ENCODE results near the gene DPH2. TPM values are rescaled to one million over a fixed set of nuclear protein-coding genes. Genes with fewer than 3 reads are reported as not detected.

DPH2 gene
- total RNA-seq, 1 experiment from 2014 or later: 54.5 TPM

DNA sequence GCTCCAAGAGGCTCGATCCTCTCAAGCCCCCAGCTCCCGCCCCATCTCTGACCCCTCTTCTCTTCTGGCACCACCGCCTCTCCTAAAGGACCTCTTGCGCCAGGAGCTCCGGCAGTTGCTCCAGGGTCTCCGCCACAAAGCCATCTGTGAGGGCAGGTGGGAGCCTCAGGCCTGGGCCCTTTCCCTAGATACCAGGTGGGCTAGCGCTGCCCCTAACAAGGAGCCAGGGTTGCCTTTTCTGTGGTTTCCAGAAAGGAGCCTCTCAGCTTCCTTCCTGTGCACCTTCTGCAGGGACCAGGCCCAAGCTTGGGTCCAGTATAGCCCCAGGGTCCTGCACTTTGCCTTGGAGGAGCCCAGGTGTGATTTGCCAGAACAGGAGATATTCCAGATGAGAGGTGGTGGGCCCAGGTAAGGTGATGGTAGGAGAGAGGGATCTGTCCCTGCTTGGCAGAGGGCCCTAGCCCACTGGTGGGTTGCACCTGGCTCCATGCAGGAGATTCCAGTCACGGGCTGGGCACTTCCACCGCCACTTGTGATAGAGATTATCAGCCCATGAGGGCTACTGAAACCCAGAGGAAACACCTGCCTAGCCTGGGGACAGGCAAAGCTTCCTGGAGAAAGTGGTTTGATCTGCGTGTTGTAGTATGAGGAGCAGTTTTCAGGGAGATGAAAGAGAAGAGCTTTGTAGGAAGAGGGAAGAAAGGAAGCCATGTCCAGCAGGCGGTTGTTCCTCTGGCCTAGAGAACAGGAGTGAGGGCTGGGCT is 22.6 kb downstream of the DPH2 start:
- no peak for DNase-seq (ENCODE audit: low read depth)
- in situ Hi-C loops (cut with HindIII; ENCODE audit: low pct_unique_long_range_greater_than_20kb, low sequenced_read_pairs): no loop called here

DNA sequence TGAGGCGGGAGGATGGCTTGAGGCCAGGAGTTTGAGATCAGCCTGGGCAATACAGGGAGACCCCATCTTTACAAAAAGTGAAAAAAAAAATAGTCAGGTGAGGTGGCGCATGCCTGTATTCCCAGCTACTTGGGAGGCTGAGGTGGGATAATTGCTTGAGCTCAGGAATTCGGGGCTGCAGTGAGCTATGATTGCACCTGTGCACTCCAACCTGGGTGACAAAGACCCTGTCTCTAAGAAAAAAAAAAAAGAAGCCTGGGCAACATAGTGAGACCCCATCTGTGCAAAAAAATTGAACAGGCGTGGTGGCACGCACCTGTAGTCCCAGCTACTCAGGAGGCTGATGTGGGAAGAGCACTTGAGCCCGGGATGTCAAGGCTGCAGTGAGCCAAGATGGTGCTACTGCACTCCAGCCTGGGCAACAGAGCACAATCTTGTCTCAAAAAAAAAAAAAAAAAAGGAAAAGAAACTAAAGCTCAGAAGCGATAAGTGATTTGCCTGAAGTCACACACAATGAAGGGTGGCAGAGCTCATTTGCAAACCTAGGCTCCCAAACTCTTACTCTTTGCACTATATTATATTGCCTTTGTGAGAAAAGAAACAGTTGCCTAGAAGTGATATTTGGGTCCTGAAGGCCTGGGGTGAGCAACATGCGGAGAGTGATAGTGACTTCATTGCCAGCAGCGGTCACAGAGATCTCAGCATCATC is 23.6 kb downstream of the DPH2 start:
- no peak for DNase-seq (ENCODE audit: low read depth)
- in situ Hi-C loops (cut with HindIII; ENCODE audit: low pct_unique_long_range_greater_than_20kb, low sequenced_read_pairs): no loop called here

DNA sequence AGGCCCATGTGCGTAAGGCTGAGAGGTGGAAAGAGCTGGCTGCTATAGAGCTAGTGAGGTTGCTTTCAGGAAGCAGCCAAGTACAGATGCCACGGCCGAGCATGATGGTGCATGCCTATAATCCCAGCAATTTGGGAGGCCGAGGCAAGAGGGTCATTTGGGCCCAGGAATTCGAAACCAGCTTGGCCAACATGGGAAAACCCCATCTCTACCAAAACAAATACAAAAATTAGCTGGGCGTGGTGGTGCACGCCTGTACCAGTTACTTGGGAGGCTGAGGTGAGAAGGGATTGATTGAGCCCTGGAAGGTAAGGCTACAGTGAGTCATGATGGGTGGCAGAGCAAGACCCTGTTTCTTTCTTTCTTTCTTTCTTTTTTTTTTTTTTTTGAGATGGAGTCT is 24.3 kb downstream of the DPH2 start:
- in situ Hi-C loops (cut with HindIII; ENCODE audit: low pct_unique_long_range_greater_than_20kb, low sequenced_read_pairs): no loop called here
- DNase-seq (ENCODE audit: low read depth): no peak

DNA sequence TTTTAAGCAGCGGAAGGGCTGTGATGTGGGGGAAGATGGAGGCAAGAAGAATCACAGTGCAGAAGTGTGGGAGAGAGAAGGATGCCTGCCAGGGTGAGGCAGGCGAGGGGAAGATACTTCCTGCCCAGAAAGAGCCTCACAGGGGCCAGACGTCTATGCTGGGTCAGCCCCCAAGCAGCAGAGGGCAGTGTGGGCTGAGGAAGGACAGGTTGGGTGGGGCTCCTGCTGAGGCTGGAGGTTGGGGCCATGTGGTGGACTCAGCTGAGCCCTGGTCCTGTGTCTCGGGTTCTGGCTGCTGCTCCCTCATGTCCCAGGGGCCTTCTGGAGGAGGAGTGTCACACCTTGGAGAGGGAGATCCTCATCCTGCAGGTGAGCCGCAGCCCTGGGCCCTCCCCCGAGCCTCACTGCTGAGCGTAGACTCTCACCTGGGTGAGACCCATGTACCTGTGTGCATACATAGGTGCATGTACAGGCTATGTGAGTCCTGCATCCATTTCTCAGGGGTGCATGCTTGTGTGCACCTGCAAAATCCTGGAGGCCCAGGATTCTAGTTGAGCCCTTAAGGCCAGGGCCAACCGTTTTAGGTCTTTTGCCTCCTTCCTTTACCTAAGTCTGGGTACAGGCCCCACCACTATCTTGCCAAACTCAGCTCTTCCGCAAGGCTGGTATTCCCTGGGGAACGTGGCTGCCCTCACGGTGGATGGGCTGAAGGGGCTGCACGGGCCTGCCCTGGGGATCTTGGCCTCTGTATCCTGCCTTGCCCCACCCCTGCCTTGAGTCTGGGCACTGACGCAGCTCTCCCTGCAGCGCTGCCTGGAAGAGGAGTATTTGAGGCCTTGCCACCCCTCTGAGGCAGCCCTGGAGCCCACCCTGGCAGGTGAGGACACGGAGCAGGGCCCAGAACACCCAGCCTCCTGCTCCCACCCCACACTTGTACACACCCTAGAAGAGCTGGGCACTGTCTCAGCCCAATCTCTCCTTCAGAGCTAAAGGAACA is 25.3 kb downstream of the DPH2 start:
- no peak for DNase-seq (ENCODE audit: low read depth)
- in situ Hi-C loops (cut with HindIII; ENCODE audit: low pct_unique_long_range_greater_than_20kb, low sequenced_read_pairs): no loop called here

DNA sequence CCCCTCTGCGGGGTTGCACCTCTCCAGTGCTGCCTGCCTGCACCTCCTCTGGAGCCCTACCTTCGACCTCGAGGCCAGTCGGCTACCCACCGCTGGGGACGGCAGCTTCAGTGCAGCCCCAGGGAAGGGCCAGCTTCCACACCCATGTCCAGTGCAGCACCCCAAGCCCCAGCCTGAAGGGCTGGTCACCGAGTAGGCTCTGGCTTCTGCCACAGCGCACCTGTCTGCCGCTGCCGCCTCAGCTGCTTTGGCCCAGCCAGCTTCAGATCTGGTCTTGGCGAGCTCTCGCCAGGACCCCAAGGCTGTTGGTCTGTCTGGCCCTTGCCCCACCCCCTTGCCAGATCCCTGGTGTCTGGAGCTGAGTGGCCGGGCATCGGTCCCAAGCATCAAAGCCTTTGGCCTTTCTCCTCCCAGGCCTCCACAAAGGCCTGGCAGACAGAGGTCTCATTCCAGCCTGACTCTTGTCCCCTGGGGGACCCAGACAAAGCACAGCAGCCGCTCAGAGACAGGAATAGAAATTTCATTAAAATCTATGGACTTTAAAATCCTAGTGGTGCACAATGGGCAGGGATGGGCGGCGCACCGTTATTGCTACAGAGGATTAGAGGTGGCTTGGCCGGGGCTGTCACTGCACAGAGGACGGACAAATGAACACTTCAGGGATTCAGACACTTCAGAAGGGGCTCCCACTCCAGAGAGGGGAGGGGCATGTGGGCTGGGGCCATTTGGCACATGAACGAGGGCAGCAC is 26.3 kb downstream of the DPH2 start:
- no peak for DNase-seq (ENCODE audit: low read depth)
- in situ Hi-C loops (cut with HindIII; ENCODE audit: low pct_unique_long_range_greater_than_20kb, low sequenced_read_pairs): no loop called here

DNA sequence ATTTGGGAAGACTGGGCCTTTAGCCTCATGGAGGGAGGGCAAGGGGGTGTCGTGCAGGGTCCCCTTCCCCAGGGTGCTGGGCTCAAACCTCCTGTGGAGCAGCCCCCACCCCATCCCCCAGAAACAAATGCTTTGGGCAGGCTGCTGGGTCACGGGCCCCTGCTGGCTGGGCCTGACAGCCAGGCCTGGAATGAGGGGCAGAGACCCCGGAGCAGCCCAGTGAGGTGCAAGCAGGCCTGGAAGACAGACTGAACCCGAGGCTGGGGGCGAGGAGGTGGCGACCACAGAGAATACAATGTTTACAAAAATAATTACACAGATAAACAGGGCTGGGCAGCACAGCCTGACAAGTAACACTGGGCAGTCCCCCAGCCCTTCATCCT is 26.9 kb downstream of the DPH2 start:
- DNase-seq (ENCODE audit: low read depth): no peak
- in situ Hi-C loops (cut with HindIII; ENCODE audit: low pct_unique_long_range_greater_than_20kb, low sequenced_read_pairs): no loop called here

DNA sequence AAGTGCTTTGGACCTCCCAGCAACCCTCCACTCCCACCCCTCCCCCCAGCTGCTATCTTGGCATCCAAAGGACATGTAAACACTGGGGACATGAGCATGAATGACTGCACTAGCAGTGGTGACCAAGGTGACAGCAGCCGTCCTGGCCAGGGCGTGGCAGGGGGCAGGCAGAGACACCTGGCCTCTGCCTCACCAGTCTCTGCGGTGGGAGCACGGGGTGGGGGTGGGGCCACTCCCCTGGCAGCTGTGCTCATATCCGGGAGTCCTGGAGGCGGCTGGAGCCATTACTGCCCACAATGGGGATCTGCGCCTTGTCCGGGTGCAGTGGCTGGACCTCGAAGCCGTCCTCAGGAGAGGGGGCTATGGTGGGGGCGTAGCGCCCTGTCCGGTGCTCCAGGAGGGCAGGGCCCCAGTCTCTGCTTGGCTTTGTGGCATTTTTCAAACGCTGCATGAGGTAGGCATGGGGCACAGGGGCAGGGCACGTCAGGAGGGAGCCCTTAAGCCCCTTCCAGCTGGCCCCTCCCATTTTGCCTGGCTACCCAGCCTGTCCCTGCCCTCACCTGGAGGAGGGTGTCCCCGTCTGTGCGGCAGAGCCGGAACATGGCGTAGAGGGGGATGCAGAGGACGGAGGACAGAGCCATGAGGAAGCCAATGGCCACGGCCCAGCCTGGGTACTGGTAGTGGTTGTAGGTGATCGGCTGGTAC is 27.6 kb downstream of the DPH2 start:
- DNase-seq (ENCODE audit: low read depth): no peak
- in situ Hi-C loops (cut with HindIII; ENCODE audit: low pct_unique_long_range_greater_than_20kb, low sequenced_read_pairs): no loop called here

DNA sequence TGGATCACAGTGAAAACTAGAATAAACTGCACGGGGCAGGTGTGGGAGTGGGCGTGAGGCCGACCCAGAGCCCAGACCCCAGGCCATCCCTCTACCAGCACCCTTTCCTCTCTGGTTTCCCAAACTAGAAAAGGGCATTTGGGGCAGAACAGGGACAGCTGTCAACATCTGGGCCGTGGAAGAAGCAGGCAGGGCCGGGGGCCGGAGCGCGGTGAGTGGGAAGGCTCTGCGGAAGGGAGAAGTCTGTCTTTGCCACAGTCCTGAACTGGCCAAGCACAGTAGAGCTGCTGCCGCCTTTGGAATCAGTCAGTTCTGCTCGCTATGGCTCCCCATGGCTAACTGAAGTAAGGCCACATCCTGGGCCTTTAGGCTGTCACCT is 28.2 kb downstream of the DPH2 start:
- in situ Hi-C loops (cut with HindIII; ENCODE audit: low pct_unique_long_range_greater_than_20kb, low sequenced_read_pairs): no loop called here
- DNase-seq (ENCODE audit: low read depth): no peak

DNA sequence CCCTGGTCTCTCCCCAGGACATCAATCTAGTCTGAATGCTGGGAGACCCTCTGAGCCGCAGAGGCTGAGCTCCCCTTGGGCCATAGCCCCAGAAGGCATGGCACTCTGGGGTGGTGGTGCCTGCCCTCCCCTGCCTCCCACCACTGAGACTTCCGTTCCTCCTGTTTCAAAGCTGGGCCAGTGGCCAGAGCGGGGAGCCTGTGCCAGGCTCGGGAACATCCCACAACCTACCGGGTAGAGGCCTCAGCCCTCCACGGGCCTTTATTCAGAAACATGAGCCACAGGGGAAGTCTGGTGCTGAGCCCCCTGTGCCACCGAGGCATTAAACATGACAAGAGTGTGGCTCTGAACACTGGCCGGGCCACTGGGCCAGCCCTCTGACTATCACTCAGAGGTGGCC is 29.6 kb downstream of the DPH2 start:
- in situ Hi-C loops (cut with HindIII; ENCODE audit: low pct_unique_long_range_greater_than_20kb, low sequenced_read_pairs): no loop called here
- no peak for DNase-seq (ENCODE audit: low read depth)

DNA sequence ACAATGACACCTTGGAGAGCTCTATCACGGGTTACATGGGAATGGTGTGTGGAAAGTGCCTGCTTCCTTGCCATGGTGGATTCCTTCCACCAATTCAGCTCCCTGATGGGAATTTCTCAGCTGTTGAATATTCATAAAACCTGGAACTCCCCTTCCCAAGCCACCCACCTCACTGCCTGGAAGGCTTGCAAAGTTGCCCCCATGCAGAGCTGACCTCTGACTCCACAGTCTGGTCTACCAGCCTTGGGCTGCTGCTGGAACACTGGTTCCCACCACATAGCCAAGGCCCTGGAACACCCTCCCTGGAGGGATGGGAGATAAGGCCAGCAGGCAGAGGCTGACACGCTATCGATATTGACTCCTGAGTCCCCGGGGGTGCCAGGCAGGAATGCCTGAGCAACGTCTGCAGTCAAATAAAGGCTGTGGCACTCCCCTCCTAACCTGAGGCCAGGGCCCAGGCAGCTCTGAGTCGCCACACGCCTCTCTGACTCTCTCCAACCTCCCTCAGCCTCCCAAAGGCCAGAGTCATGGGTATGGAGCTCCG is 30.4 kb downstream of the DPH2 start:
- DNase-seq (ENCODE audit: low read depth): no peak
- in situ Hi-C loops (cut with HindIII; ENCODE audit: low pct_unique_long_range_greater_than_20kb, low sequenced_read_pairs): no loop called here

DNA sequence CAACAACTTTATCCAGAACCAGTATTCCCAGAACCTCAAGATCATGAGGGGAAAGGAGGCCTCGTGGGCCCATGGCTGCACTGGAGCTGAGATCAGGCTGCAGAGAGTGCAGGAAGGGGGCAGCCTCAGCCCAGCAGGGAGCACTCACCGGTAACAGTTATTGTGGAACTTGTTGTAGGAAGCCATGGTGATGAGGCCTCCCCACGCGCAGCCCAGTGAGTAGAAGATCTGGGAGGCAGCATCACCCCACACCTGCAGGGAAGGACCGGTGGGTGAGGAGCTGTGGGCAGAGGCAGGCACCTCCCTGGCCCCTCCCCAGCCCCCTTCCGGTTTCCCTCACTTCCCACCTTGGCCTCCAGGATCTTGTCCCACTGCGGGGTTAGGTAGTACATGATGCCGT is 32.4 kb downstream of the DPH2 start:
- no peak for DNase-seq (ENCODE audit: low read depth)
- in situ Hi-C loops (cut with HindIII; ENCODE audit: low pct_unique_long_range_greater_than_20kb, low sequenced_read_pairs): no loop called here

DNA sequence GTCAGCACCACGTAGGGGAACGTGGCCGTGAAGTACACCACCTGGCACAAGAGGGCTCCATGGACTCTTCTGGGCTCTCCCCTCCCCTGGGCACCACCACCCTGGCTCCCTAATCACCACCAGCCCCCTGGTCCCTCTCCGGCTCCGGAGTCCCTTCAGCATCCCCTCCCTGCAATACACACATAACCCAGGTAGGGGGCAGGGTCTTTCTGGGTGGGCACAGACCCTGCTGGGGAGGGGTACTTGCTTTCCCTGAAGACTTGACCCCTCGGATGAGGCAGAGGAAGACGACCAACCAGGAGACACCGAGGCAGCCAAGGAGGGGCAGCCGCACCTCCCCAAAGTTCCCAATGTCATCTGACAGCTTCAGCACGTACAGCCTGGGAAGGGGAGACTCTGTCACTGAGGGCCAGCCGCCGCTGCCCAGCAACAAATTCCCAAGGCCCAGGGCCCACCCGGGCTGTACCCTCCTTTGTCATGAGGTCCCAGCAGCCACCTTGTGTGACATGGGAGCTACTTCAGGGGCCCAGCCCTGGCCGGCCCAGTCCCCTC is 32.9 kb downstream of the DPH2 start:
- no peak for DNase-seq (ENCODE audit: low read depth)
- in situ Hi-C loops (cut with HindIII; ENCODE audit: low pct_unique_long_range_greater_than_20kb, low sequenced_read_pairs): no loop called here

DNA sequence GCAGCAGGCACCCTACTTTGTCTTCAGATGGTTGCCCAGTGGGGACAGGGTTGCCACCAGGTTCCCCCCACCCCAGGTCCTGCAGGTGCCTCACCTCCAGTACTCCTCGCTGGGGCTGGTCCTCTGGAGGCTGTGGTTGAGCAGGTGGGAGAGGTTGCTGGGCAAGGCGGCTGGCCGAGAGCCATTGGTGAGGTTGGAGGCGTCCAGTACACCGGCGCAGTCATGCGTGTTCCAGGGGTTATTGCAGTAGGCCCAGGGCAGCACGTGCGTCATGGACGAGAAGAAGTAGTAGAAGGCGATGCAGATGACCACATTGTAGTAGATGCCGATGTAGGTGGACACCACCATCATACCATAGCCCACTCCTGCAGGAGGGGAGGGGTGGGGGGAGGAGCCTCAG is 38.4 kb downstream of the DPH2 start:
- in situ Hi-C loops (cut with HindIII; ENCODE audit: low pct_unique_long_range_greater_than_20kb, low sequenced_read_pairs): no loop called here
- DNase-seq (ENCODE audit: low read depth): no peak

DNA sequence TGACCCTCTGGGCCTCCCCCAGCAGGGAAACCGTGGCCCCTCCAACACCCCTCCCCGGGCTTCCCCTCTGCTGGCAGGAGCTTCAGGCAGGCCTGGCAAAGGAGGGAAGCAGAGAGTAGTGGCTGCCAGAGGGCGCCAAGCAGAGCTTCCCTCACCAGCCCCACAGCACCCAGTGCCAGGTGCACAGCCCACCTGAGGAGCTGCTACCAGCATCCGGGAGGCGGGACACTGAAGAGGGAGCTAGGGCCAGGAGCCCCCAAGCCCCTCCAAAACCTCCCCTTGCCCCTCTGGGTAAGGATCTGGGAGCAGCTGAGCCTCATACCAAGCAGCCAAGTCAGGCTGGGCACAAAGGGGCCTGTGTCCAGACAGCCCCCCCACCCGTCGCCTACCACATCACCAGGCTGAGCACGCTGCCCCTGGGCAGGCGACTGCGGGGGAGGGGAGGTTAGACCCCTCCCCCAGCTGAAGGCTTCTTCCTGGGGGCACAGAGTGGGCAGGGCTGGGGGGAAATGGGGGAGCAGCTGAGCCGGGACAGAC is 41.2 kb downstream of the DPH2 start:
- in situ Hi-C loops (cut with HindIII; ENCODE audit: low pct_unique_long_range_greater_than_20kb, low sequenced_read_pairs): no loop called here
- DNase-seq (ENCODE audit: low read depth): no peak

DNA sequence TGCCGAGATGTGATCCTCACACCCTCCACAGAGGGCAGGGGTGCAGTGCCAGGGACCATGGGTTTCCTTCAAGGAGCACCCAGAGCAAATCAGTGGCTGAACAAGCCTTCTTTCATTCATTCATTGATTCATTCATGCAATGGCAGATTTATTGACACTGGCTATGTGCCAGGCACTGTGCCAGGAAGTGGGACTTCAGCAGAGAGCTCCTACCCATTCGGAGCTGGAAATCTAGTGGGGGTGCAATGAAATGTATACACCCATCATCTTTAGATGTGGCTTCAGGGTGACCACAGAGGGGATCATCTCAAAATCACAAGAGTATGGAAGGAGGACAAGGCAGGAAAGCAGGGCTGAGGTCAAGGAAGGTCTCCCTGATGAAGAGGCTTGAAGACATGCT is 42.6 kb downstream of the DPH2 start:
- in situ Hi-C loops (cut with HindIII; ENCODE audit: low pct_unique_long_range_greater_than_20kb, low sequenced_read_pairs): no loop called here
- no peak for DNase-seq (ENCODE audit: low read depth)

DNA sequence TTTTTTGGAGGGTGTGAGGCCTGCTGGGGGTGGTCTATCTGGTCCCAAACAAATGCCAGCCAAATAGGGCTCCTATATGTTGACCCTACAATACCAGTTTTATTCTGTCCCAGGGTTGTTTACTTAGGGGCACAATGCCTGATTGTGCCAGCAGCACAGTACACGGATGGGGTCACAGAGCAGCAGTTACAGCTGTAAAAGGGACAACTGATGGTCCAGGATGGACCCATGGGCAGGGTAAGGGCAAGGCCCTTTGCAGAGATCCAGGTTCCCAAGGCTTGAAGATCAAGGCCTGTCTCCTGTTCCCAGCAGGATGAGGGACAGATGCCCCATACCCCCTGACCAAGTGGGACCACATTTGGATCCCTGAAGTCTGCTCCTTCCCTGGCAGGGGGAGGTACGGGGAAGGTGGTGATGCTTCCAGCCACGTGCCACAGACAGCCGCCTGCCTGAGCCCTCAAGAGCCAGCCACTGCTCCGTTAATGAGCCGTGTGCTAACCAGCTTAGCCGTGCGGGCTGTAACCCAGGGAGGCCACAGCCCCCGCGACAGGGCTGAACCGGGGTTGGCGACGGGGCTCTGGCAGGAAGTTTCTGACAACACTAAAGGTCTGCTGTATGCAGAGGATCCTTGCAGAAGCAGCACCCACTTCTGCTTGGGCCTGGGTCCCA is 43.3 kb downstream of the DPH2 start:
- in situ Hi-C loops (cut with HindIII; ENCODE audit: low pct_unique_long_range_greater_than_20kb, low sequenced_read_pairs): no loop called here
- DNase-seq (ENCODE audit: low read depth): no peak

DNA sequence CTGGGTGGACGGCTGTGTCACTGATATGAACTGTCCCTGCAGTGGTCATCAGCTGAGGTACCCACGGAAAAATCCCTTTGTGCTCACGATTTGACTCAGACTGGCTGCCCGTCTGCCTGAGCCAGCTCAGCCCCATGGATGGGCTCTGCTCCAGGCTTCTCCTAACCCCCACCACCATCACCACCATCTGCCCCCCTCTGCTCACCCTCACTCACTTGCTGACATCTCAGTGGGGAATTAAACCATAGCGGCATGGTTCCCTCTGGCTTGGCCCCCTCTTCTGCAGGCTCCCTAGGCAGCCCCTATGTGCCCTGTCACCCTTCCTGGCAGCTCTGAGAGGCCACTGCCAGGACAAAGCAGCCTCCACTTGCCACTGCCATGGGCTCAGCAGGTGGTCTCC is 44.1 kb downstream of the DPH2 start:
- in situ Hi-C loops (cut with HindIII; ENCODE audit: low pct_unique_long_range_greater_than_20kb, low sequenced_read_pairs): no loop called here

More for the DNA sequence above, 44.1 kb downstream of the DPH2 start:
- DNase-seq (ENCODE audit: low read depth): no peak

All from Caki2 (cell line).